SK-N-SH (cell line): ENCODE data around the gene SLC7A6OS. TPM values are rescaled to one million over a fixed set of nuclear protein-coding genes. Genes with fewer than 3 reads are reported as not detected.

ENCODE experiments used
- CTCF ChIA-PET: fragments of 300-600, 350-600 bp; formaldehyde crosslinking; extraction: SDS; loops from one replicate; lab custom pipeline; 2021; lab: Yijun Ruan, JAX
- POLR2A ChIA-PET: fragments of 350-600 bp; sonication (Branson Sonifier 250); formaldehyde crosslinking; extraction: SDS; loops from one replicate; lab custom pipeline; 2020; ENCODE audit warnings: antibody characterized with exemption, inconsistent platforms; lab: Yijun Ruan, JAX
- DNase-seq: peaks from one replicate; pipeline ENCODE4 v3.0.0; 2012
- H2AFZ ChIP-seq: fragments of 200-600 bp; sonication (generic); 2 replicates; pipeline ENCODE4 v1.8.1; 2016; ENCODE audit warnings: antibody characterized with exemption, mild to moderate bottlenecking, low read depth
- H3F3A ChIP-seq: fragments of 200-600 bp; sonication (generic); replicated peaks from 2 replicates; pipeline ENCODE3; 2016; ENCODE audit warnings: antibody characterized with exemption, mild to moderate bottlenecking; ENCODE audit not compliant: insufficient read depth
- H3K27ac ChIP-seq, 2 experiments: fragments of 200-500 bp in 1 of 2; fragments of 200-600 bp in 1 of 2; sonication (Bioruptor generic) in 1 of 2; sonication (generic), shearing (Covaris generic) in 1 of 2; 2 replicates each; pipeline versions ENCODE4 v1.5.1 to v1.6.1; 2014 to 2016; ENCODE audit warnings: low read depth in 2 of 2, inconsistent platforms in 1 of 2, low read length in 1 of 2, mild to moderate bottlenecking in 1 of 2, mixed read lengths in 1 of 2
- H3K27me3 ChIP-seq: fragments of 200-600 bp; sonication (generic), shearing (Covaris generic); 2 replicates; pipeline ENCODE4 v1.6.1; 2016; ENCODE audit warnings: mixed run types; ENCODE audit not compliant: insufficient read depth
- H3K36me3 ChIP-seq, 2 experiments: fragments of 200-500 bp in 1 of 2; fragments of 200-600 bp in 1 of 2; sonication (Bioruptor generic) in 1 of 2; sonication (generic) in 1 of 2; replicated peaks in 1 of 2; 2 replicates each; pipeline versions ENCODE3 to v1.5.1; 2014 to 2016; ENCODE audit warnings: low read length in 1 of 2, mild to moderate bottlenecking in 1 of 2; ENCODE audit not compliant: insufficient read depth in 2 of 2, control insufficient read depth in 1 of 2
- H3K4me1 ChIP-seq, 2 experiments: fragments of 200-500 bp in 1 of 2; fragments of 200-600 bp in 1 of 2; sonication (Bioruptor generic) in 1 of 2; sonication (generic), shearing (Covaris generic) in 1 of 2; 2 replicates each; pipeline versions ENCODE4 v1.5.1 to v1.6.1; 2014 to 2016; ENCODE audit warnings: low read depth in 1 of 2, low read length in 1 of 2, mixed run types in 1 of 2; ENCODE audit not compliant: insufficient read depth in 2 of 2, control insufficient read depth in 1 of 2
- H3K4me2 ChIP-seq: fragments of 200-600 bp; sonication (generic), shearing (Covaris generic); 2 replicates; pipeline ENCODE4 v1.6.1; 2017; ENCODE audit warnings: mixed run types
- H3K4me3 ChIP-seq, 2 experiments: fragments of 200-500 bp in 1 of 2; fragments of 200-600 bp in 1 of 2; sonication (Bioruptor generic) in 1 of 2; sonication (generic), shearing (Covaris generic) in 1 of 2; 2 replicates each; pipeline versions ENCODE4 v1.5.1 to v1.8.1; 2014 to 2016; ENCODE audit warnings: low read depth in 2 of 2, inconsistent platforms in 1 of 2, low read length in 1 of 2, mild to moderate bottlenecking in 1 of 2, mixed read lengths in 1 of 2, moderate library complexity in 1 of 2
- H3K79me2 ChIP-seq: fragments of 200-600 bp; sonication (generic); 2 replicates; pipeline ENCODE4 v1.8.1; 2017; ENCODE audit warnings: mild to moderate bottlenecking; ENCODE audit not compliant: insufficient read depth
- H3K9ac ChIP-seq: fragments of 200-600 bp; sonication (generic); 2 replicates; pipeline ENCODE4 v1.6.1; 2017; ENCODE audit warnings: mixed run types
- H3K9me2 ChIP-seq: fragments of 200-600 bp; sonication (generic); 2 replicates; pipeline ENCODE4 v1.6.1; 2017; ENCODE audit warnings: mixed run types
- H3K9me3 ChIP-seq: fragments of 200-600 bp; sonication (generic); 2 replicates; pipeline ENCODE4 v1.6.1; 2017; ENCODE audit warnings: mixed run types, mild to moderate bottlenecking, moderate library complexity
- H4K20me1 ChIP-seq: fragments of 200-600 bp; sonication (generic); 2 replicates; pipeline ENCODE4 v1.6.1; 2017; ENCODE audit warnings: mild to moderate bottlenecking, mixed run types; ENCODE audit not compliant: insufficient read depth
- CHD2 ChIP-seq: fragments of 150-350 bp; IDR thresholded peaks from 2 replicates; pipeline ENCODE4 v1.6.1; 2018; ENCODE audit warnings: low read length; ENCODE audit not compliant: partially characterized antibody
- EZH2phosphoT487 ChIP-seq: fragments of 200-600 bp; sonication (generic); IDR thresholded peaks from 2 replicates; pipeline ENCODE4 v1.6.1; 2017; ENCODE audit warnings: low read depth, mixed run types, mild to moderate bottlenecking, antibody characterized with exemption, moderate library complexity, borderline replicate concordance
- FOXJ3 ChIP-seq: sonication (generic); formaldehyde crosslinking; IDR thresholded peaks from 2 replicates; pipeline ENCODE4 v1.5.1; 2020; ENCODE audit warnings: mild to moderate bottlenecking, missing genetic modification reagents
- JUND ChIP-seq: IDR thresholded peaks from 2 replicates; pipeline ENCODE4 v1.4.0; 2012
- MEF2A ChIP-seq: IDR thresholded peaks from 2 replicates; pipeline ENCODE4 v1.4.0; 2012; ENCODE audit warnings: low read depth, borderline replicate concordance
- MXI1 ChIP-seq: IDR thresholded peaks from 2 replicates; pipeline ENCODE4 v1.6.1; 2012; ENCODE audit warnings: mild to moderate bottlenecking, low read depth, low read length, improper control_type of control experiment
- NFIC ChIP-seq: IDR thresholded peaks from 2 replicates; pipeline ENCODE4 v1.4.0; 2012; ENCODE audit warnings: borderline replicate concordance
- NRF1 ChIP-seq: IDR thresholded peaks from 2 replicates; pipeline ENCODE4 v1.6.1; 2012; ENCODE audit warnings: low read depth, mild to moderate bottlenecking, low read length
- POLR2AphosphoS5 ChIP-seq: IDR thresholded peaks from 2 replicates; pipeline ENCODE4 v1.6.1; 2012; ENCODE audit warnings: low read depth, low read length
- RAD21 ChIP-seq: IDR thresholded peaks from 2 replicates; pipeline ENCODE4 v1.6.1; 2012; ENCODE audit warnings: mild to moderate bottlenecking, low read length
- RFX5 ChIP-seq: IDR thresholded peaks from 2 replicates; pipeline ENCODE4 v1.6.1; 2012; ENCODE audit warnings: mild to moderate bottlenecking, improper control_type of control experiment, low read length
- SIN3A ChIP-seq: IDR thresholded peaks from 2 replicates; pipeline ENCODE4 v1.6.1; 2012; ENCODE audit warnings: low read depth, mild to moderate bottlenecking, low read length, moderate library complexity, borderline replicate concordance
- SMC3 ChIP-seq: IDR thresholded peaks from 2 replicates; pipeline ENCODE4 v1.6.1; 2012; ENCODE audit warnings: low read depth, low read length, improper control_type of control experiment
- TAF1 ChIP-seq: IDR thresholded peaks from 2 replicates; pipeline ENCODE4 v1.6.1; 2012; ENCODE audit warnings: low read depth, mild to moderate bottlenecking, low read length, moderate library complexity, borderline replicate concordance
- TCF12 ChIP-seq: IDR thresholded peaks from 2 replicates; pipeline ENCODE4 v1.4.0; 2012
- WGBS: methylation state at CpG from one replicate; pipeline ENCODE4 v1.1.6; 2017; ENCODE audit warnings: low lambda C conversion rate; 5-methylcytosine and 5-hydroxymethylcytosine counted together
- polyA plus RNA-seq, 3 experiments: library from polyadenylated mRNA; depleted of rRNA; stranded (reverse); fragments of >200 nt; gene quantifications; 2 replicates each; pipeline ENCODE4 v1.2.3, GENCODE V29; 2012
- TF ChIP-seq, protein P1 (sequence below): IDR thresholded peaks from 2 replicates; pipeline ENCODE4 v1.6.1; 2012; ENCODE audit warnings: mild to moderate bottlenecking, low read depth, low read length, moderate library complexity
- TF ChIP-seq, protein P2 (sequence below): fragments of 150-350 bp; IDR thresholded peaks from 2 replicates; pipeline ENCODE4 v1.6.1; 2016; ENCODE audit warnings: mild to moderate bottlenecking, low read depth, low read length
- TF ChIP-seq, protein P3 (sequence below): IDR thresholded peaks from 2 replicates; pipeline ENCODE4 v1.4.0; 2012; ENCODE audit warnings: low read depth
- TF ChIP-seq, protein P4 (sequence below): IDR thresholded peaks from 2 replicates; pipeline ENCODE4 v1.4.0; 2012; ENCODE audit warnings: low read depth, borderline replicate concordance

The SLC7A6OS gene
- polyA plus RNA-seq, 1 of the 3 experiments (the other 2 are of a cell fraction) = 6.6 TPM

DNA sequence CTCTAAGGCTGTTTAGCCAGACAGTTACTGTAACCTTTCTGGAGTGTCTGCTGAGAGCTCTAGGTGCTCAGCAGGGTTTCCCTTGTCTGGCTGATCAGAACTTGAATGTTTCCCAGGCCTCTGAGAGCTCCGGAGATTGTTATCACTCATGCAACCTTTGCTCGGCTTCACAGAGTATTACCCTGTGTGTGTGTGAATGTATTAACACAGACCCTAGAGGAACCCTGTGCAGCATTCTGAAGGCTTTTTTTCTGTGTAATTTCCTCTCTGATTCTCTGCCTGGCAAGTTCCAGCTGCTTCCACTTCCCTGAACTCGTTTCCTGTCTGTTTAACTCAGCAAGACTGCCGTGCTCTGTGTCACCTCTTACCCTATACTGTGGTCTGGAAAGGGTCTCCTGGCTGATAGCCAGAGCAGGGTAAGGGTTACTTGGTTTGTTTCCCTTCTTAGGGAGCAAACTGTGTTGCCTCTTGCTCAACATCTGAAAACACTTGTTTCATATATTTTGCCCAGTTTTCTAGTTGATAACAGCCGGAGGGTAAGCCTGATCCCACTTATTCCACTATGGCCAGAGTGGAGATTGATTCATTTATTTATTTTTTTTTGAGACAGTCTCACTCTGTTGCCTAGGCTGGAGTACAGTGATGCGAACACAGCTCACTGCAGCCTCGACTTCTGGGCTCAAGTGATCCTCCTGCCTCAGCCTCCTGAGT, 21.8 kb upstream of the SLC7A6OS start (continued):
- TF ChIP-seq, protein P1, sequence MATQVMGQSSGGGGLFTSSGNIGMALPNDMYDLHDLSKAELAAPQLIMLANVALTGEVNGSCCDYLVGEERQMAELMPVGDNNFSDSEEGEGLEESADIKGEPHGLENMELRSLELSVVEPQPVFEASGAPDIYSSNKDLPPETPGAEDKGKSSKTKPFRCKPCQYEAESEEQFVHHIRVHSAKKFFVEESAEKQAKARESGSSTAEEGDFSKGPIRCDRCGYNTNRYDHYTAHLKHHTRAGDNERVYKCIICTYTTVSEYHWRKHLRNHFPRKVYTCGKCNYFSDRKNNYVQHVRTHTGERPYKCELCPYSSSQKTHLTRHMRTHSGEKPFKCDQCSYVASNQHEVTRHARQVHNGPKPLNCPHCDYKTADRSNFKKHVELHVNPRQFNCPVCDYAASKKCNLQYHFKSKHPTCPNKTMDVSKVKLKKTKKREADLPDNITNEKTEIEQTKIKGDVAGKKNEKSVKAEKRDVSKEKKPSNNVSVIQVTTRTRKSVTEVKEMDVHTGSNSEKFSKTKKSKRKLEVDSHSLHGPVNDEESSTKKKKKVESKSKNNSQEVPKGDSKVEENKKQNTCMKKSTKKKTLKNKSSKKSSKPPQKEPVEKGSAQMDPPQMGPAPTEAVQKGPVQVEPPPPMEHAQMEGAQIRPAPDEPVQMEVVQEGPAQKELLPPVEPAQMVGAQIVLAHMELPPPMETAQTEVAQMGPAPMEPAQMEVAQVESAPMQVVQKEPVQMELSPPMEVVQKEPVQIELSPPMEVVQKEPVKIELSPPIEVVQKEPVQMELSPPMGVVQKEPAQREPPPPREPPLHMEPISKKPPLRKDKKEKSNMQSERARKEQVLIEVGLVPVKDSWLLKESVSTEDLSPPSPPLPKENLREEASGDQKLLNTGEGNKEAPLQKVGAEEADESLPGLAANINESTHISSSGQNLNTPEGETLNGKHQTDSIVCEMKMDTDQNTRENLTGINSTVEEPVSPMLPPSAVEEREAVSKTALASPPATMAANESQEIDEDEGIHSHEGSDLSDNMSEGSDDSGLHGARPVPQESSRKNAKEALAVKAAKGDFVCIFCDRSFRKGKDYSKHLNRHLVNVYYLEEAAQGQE = no peak
- TF ChIP-seq TAF1 = no peak
- TF ChIP-seq, protein P2, sequence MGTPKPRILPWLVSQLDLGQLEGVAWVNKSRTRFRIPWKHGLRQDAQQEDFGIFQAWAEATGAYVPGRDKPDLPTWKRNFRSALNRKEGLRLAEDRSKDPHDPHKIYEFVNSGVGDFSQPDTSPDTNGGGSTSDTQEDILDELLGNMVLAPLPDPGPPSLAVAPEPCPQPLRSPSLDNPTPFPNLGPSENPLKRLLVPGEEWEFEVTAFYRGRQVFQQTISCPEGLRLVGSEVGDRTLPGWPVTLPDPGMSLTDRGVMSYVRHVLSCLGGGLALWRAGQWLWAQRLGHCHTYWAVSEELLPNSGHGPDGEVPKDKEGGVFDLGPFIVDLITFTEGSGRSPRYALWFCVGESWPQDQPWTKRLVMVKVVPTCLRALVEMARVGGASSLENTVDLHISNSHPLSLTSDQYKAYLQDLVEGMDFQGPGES = no peak
- no peak for TF ChIP-seq RAD21
- TF ChIP-seq NFIC = no peak
- TF ChIP-seq, protein P3, sequence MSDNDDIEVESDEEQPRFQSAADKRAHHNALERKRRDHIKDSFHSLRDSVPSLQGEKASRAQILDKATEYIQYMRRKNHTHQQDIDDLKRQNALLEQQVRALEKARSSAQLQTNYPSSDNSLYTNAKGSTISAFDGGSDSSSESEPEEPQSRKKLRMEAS = no peak
- TF ChIP-seq RFX5 = no peak
- no peak for TF ChIP-seq NRF1
- no peak for TF ChIP-seq MEF2A
- 0 out of 2 replicates have a peak, but pooled peaks have one; percentile 41 for TF ChIP-seq FOXJ3 (CRISPR knock-in tag)
- TF ChIP-seq MXI1 = 0 out of 2 replicates have a peak, but pooled peaks have one; percentile 30

DNA sequence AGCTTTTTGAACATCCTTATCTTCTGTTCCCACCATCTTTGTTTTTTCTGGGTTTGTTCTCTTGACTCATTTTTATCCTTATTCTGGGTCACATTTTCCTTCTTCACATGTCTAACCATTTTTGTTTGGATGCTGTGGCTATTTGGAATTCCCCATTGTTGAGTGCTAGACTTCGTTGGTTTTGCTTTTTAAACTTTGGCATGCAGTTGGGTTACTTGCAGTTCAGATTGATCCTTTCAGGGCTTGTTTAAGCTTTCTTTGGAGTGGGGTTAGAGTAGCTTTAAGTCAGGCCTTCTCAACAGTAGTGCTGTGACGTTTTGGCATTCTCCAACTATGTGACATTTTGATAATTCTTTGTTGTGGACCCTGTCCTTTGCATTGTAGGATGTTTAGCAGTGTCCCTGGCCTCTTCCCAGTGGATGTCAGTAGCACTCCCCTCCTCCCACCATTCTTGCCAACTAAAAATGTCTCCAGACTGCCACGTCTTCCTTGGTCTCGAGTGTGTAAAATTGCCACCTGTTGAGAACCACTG, 21.2 kb upstream of the SLC7A6OS start:
- no peaks in the 10 kb centered on the region for H3K79me2 ChIP-seq
- H3K4me2 ChIP-seq = no peak overlapping the region
- WGBS = 68% methylated on average over 4 of the region's 4 CpGs
- H3K27ac ChIP-seq = peak overlapping the region in 1 of 2 experiments; percentile 59; a peak in 2 of 4 replicates
- peaks cover 2 to 31% of the 10 kb centered on the region in 2 experiments for H3K36me3 ChIP-seq
- no peak overlapping the region for H2AFZ ChIP-seq
- no peaks in the 10 kb centered on the region for H3K9me2 ChIP-seq
- H3K9me3 ChIP-seq = no peaks in the 10 kb centered on the region
- H3K27me3 ChIP-seq = no peaks in the 10 kb centered on the region
- H3K9ac ChIP-seq = no peak overlapping the region
- CTCF ChIA-PET = interaction anchor here (0.6 to 20.3 kb wide), 6 partner anchors 21 to 87 kb away, joined by 3 to 355 read pairs (median 4); partner anchors contain the start of genes PLA2G15, PRMT7, SLC7A6 and SLC7A6OS
- no peak overlapping the region for H3K4me3 ChIP-seq
- POLR2A ChIA-PET = interaction anchor here (0.5 to 0.6 kb wide), 2 partner anchors 68 to 108 kb away, joined by 3 read pairs; partner anchors contain the start of gene SLC7A6
- peaks cover 0 to 17% of the 10 kb centered on the region in 2 experiments; a peak in 1 of 4 replicates for H3K4me1 ChIP-seq
- no peaks in the 10 kb centered on the region for H4K20me1 ChIP-seq
- H3F3A ChIP-seq = no peaks in the 10 kb centered on the region
- no peak for DNase-seq
- TF ChIP-seq, protein P1 = no peak
- TF ChIP-seq, protein P4, sequence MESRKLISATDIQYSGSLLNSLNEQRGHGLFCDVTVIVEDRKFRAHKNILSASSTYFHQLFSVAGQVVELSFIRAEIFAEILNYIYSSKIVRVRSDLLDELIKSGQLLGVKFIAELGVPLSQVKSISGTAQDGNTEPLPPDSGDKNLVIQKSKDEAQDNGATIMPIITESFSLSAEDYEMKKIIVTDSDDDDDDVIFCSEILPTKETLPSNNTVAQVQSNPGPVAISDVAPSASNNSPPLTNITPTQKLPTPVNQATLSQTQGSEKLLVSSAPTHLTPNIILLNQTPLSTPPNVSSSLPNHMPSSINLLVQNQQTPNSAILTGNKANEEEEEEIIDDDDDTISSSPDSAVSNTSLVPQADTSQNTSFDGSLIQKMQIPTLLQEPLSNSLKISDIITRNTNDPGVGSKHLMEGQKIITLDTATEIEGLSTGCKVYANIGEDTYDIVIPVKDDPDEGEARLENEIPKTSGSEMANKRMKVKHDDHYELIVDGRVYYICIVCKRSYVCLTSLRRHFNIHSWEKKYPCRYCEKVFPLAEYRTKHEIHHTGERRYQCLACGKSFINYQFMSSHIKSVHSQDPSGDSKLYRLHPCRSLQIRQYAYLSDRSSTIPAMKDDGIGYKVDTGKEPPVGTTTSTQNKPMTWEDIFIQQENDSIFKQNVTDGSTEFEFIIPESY = no peak
- TF ChIP-seq EZH2phosphoT487 = no peak
- no peak for TF ChIP-seq SMC3
- no peak for TF ChIP-seq CHD2
- TF ChIP-seq JUND = no peak
- no peak for TF ChIP-seq TAF1
- no peak for TF ChIP-seq MEF2A
- no peak for TF ChIP-seq POLR2AphosphoS5
- TF ChIP-seq SIN3A = no peak
- no peak for TF ChIP-seq TCF12
